ENCODE measurements around the gene CNOT6.

CNOT6 gene

DNA sequence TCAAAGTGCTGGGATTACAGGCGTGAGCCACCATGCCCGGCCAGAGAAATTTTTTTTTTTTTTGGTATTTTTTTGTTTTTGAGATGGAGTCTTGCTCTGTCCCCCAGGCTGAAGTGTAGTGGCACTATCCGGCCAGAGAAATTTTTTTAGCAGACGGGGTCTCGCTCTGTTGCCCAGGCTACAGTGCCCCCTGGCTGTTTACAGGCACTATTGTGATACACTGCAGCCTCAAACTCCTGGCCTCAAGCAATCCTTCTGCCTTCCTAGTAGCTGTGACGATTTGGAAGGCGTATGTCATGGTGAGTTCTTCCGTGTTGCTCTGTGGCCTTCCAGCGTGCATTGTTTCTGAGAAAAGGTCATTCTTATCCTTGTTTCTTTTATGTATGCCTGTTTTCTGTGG, 47.5 kb downstream of the CNOT6 start:
- Histone ChIP-seq H3K9me3 (ENCODE audit: control insufficient read depth, low read length) (no peaks in the 10 kb centered on the region), H3K4me3 (ENCODE audit: low read length) (no peak overlapping the region), H3K9ac (ENCODE audit: low read length) (no peak overlapping the region), H3K36me3 (ENCODE audit: control insufficient read depth, insufficient read depth, low read length, severe bottlenecking) (no peaks in the 10 kb centered on the region), H3K27me3 (replicated peaks; ENCODE audit: control insufficient read depth, insufficient read depth, low read length) (no peaks in the 10 kb centered on the region), H3K4me1 (ENCODE audit: control insufficient read depth, insufficient read depth, low read length) (no peaks in the 10 kb centered on the region)
- no peak for DNase-seq (ENCODE audit: low read depth)

- no peak overlapping the region for H3K9ac ChIP-seq (ENCODE audit: low read length)
- no peak overlapping the region for H3K4me3 ChIP-seq (ENCODE audit: low read length)
- no peaks in the 10 kb centered on the region for H3K4me1 ChIP-seq (ENCODE audit: control insufficient read depth, insufficient read depth, low read length)
- DNase-seq (ENCODE audit: low read depth) = no peak
- no peaks in the 10 kb centered on the region for H3K9me3 ChIP-seq (ENCODE audit: control insufficient read depth, low read length)
- H3K36me3 ChIP-seq (ENCODE audit: control insufficient read depth, insufficient read depth, low read length, severe bottlenecking) = peaks cover 5% of the 10 kb centered on the region
- no peaks in the 10 kb centered on the region for H3K27me3 ChIP-seq (replicated peaks; ENCODE audit: control insufficient read depth, insufficient read depth, low read length)
These were observed 51.1 kb downstream of the CNOT6 start for GRCh38 chr5:180545248-180545647.

- H3K27me3 ChIP-seq (replicated peaks; ENCODE audit: control insufficient read depth, insufficient read depth, low read length) = no peaks in the 10 kb centered on the region
- no peak overlapping the region for H3K9ac ChIP-seq (ENCODE audit: low read length)
- H3K36me3 ChIP-seq (ENCODE audit: control insufficient read depth, insufficient read depth, low read length, severe bottlenecking) = peaks cover 18% of the 10 kb centered on the region
- no peak for DNase-seq (ENCODE audit: low read depth)
- no peaks in the 10 kb centered on the region for H3K4me1 ChIP-seq (ENCODE audit: control insufficient read depth, insufficient read depth, low read length)
- no peak overlapping the region for H3K4me3 ChIP-seq (ENCODE audit: low read length)
- H3K9me3 ChIP-seq (ENCODE audit: control insufficient read depth, low read length) = no peaks in the 10 kb centered on the region
These were observed 54.4 kb downstream of the CNOT6 start for GRCh38 chr5:180548563-180548962.

DNA sequence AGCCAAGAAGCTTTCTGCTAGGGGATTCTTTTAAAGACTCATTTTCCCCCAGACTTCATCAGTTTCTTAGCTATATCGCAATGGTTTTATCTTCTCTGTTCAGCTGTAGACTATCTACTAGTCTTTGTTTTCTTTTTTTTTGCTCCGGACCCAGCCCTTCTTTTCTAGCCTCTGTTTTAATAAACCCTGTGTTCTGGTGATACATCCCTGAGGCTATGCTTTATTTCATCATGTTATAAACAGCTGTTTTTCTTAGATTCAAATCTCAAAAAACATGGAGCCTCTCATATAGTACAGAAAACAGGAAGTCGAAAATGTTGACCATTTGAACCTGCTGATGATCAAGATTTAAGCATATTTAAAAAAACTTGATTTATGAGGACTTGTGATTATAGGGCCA, 59.4 kb downstream of the CNOT6 start:
- peak; percentile 75 for DNase-seq (ENCODE audit: low read depth)
- Histone ChIP-seq H3K4me3 (ENCODE audit: low read length) (no peak overlapping the region), H3K9ac (ENCODE audit: low read length) (no peak overlapping the region), H3K27me3 (replicated peaks; ENCODE audit: control insufficient read depth, insufficient read depth, low read length) (no peaks in the 10 kb centered on the region), H3K36me3 (ENCODE audit: control insufficient read depth, insufficient read depth, low read length, severe bottlenecking) (peaks cover 34% of the 10 kb centered on the region), H3K4me1 (ENCODE audit: control insufficient read depth, insufficient read depth, low read length) (no peaks in the 10 kb centered on the region), H3K9me3 (ENCODE audit: control insufficient read depth, low read length) (no peaks in the 10 kb centered on the region)

GRCh38 chr5:180555168-180555921, 61.2 kb downstream of the CNOT6 start:
- peak; percentile 5 for DNase-seq (ENCODE audit: low read depth)
- peaks cover 28% of the 10 kb centered on the region for H3K36me3 ChIP-seq (ENCODE audit: control insufficient read depth, insufficient read depth, low read length, severe bottlenecking)
- H3K9ac ChIP-seq (ENCODE audit: low read length) = no peak overlapping the region
- no peaks in the 10 kb centered on the region for H3K9me3 ChIP-seq (ENCODE audit: control insufficient read depth, low read length)
- H3K4me3 ChIP-seq (ENCODE audit: low read length) = no peak overlapping the region
- no peaks in the 10 kb centered on the region for H3K27me3 ChIP-seq (replicated peaks; ENCODE audit: control insufficient read depth, insufficient read depth, low read length)
- no peaks in the 10 kb centered on the region for H3K4me1 ChIP-seq (ENCODE audit: control insufficient read depth, insufficient read depth, low read length)

GRCh38 chr5:180557217-180557809, 63.1 kb downstream of the CNOT6 start:
- no peak overlapping the region for H3K4me3 ChIP-seq (ENCODE audit: low read length)
- peaks cover 18% of the 10 kb centered on the region for H3K36me3 ChIP-seq (ENCODE audit: control insufficient read depth, insufficient read depth, low read length, severe bottlenecking)
- H3K4me1 ChIP-seq (ENCODE audit: control insufficient read depth, insufficient read depth, low read length) = no peaks in the 10 kb centered on the region
- no peak overlapping the region for H3K9ac ChIP-seq (ENCODE audit: low read length)
- no peaks in the 10 kb centered on the region for H3K27me3 ChIP-seq (replicated peaks; ENCODE audit: control insufficient read depth, insufficient read depth, low read length)
- DNase-seq (ENCODE audit: low read depth) = no peak
- H3K9me3 ChIP-seq (ENCODE audit: control insufficient read depth, low read length) = no peaks in the 10 kb centered on the region

GRCh38 chr5:180558232-180558631, 64.1 kb downstream of the CNOT6 start:
- H3K9ac ChIP-seq (ENCODE audit: low read length) = no peak overlapping the region
- DNase-seq (ENCODE audit: low read depth) = no peak
- no peaks in the 10 kb centered on the region for H3K9me3 ChIP-seq (ENCODE audit: control insufficient read depth, low read length)
- H3K4me3 ChIP-seq (ENCODE audit: low read length) = no peak overlapping the region
- H3K27me3 ChIP-seq (replicated peaks; ENCODE audit: control insufficient read depth, insufficient read depth, low read length) = no peaks in the 10 kb centered on the region
- H3K36me3 ChIP-seq (ENCODE audit: control insufficient read depth, insufficient read depth, low read length, severe bottlenecking) = peaks cover 18% of the 10 kb centered on the region
- H3K4me1 ChIP-seq (ENCODE audit: control insufficient read depth, insufficient read depth, low read length) = no peaks in the 10 kb centered on the region

- no peaks in the 10 kb centered on the region for H3K9me3 ChIP-seq (ENCODE audit: control insufficient read depth, low read length)
- H3K4me1 ChIP-seq (ENCODE audit: control insufficient read depth, insufficient read depth, low read length) = no peaks in the 10 kb centered on the region
- no peak overlapping the region for H3K9ac ChIP-seq (ENCODE audit: low read length)
- H3K4me3 ChIP-seq (ENCODE audit: low read length) = no peak overlapping the region
- DNase-seq (ENCODE audit: low read depth) = no peak
- H3K27me3 ChIP-seq (replicated peaks; ENCODE audit: control insufficient read depth, insufficient read depth, low read length) = no peaks in the 10 kb centered on the region
- H3K36me3 ChIP-seq (ENCODE audit: control insufficient read depth, insufficient read depth, low read length, severe bottlenecking) = peaks cover 40% of the 10 kb centered on the region
These were observed 69.8 kb downstream of the CNOT6 start for GRCh38 chr5:180563994-180564393.

DNA sequence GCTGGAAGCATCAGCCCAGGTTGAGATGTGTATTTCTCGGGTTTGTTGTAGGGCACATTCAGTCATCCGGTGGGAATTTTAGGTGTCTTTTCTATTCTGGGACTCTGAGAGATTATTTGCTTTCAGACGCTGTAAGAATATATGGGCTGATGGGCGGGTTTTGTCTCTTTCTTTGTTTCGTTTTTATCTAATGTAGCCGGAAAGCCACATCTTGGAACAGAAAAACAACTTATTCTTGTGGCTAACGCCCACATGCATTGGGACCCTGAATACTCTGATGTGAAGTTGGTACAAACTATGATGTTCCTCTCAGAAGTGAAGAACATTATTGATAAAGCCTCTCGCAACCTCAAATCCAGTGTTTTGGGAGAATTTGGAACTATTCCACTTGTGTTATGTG, 74.7 kb downstream of the CNOT6 start:
- no peaks in the 10 kb centered on the region for H3K4me1 ChIP-seq (ENCODE audit: control insufficient read depth, insufficient read depth, low read length)
- H3K9ac ChIP-seq (ENCODE audit: low read length) = no peak overlapping the region
- peaks cover 83% of the 10 kb centered on the region for H3K36me3 ChIP-seq (ENCODE audit: control insufficient read depth, insufficient read depth, low read length, severe bottlenecking)
- H3K27me3 ChIP-seq (replicated peaks; ENCODE audit: control insufficient read depth, insufficient read depth, low read length) = no peaks in the 10 kb centered on the region
- no peak overlapping the region for H3K4me3 ChIP-seq (ENCODE audit: low read length)
- no peak for DNase-seq (ENCODE audit: low read depth)
- no peaks in the 10 kb centered on the region for H3K9me3 ChIP-seq (ENCODE audit: control insufficient read depth, low read length)

DNA sequence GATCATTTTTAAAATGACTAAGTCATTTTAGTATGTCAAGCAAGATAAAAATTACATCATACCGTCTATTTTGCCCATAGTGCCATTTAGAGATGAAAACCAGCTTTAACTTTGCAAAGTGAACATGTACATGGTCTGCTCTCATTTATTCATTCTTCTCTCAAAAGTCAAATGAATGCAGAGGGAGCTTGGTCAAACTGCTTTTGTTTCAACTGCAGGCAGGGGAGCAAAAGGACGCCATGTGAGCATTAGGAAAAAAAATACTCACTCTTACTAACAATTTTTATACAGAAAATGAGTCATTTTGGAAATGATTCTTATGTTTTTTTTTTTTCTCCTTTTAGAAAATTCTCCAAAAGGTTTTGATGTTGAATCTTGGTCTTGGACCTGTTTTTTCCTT, 81.4 kb downstream of the CNOT6 start:
- H3K36me3 ChIP-seq (ENCODE audit: control insufficient read depth, insufficient read depth, low read length, severe bottlenecking) = peaks cover 59% of the 10 kb centered on the region
- DNase-seq (ENCODE audit: low read depth) = peak; percentile 3

GRCh38 chr5:180580681-180581080, 86.5 kb downstream of the CNOT6 start:
- Histone ChIP-seq H3K27me3 (replicated peaks; ENCODE audit: control insufficient read depth, insufficient read depth, low read length) (no peaks in the 10 kb centered on the region), H3K9me3 (ENCODE audit: control insufficient read depth, low read length) (peaks cover 7% of the 10 kb centered on the region), H3K9ac (ENCODE audit: low read length) (no peak overlapping the region), H3K36me3 (ENCODE audit: control insufficient read depth, insufficient read depth, low read length, severe bottlenecking) (peaks cover 17% of the 10 kb centered on the region), H3K4me3 (ENCODE audit: low read length) (no peak overlapping the region), H3K4me1 (ENCODE audit: control insufficient read depth, insufficient read depth, low read length) (no peaks in the 10 kb centered on the region)
- no peak for DNase-seq (ENCODE audit: low read depth)

More for the DNA sequence above, 81.4 kb downstream of the CNOT6 start:
- H3K27me3 ChIP-seq (replicated peaks; ENCODE audit: control insufficient read depth, insufficient read depth, low read length) = no peaks in the 10 kb centered on the region
- no peaks in the 10 kb centered on the region for H3K9me3 ChIP-seq (ENCODE audit: control insufficient read depth, low read length)
- H3K9ac ChIP-seq (ENCODE audit: low read length) = no peak overlapping the region
- H3K4me1 ChIP-seq (ENCODE audit: control insufficient read depth, insufficient read depth, low read length) = peaks cover 7% of the 10 kb centered on the region
- H3K4me3 ChIP-seq (ENCODE audit: low read length) = no peak overlapping the region

Data from adipocyte (in vitro differentiated cells).